ENCODE data around the gene IGSF9B.

- no peak for TF ChIP-seq CTCF (IDR thresholded peaks at IDR 0.05)
- TF ChIP-seq POLR2A (IDR thresholded peaks at IDR 0.05), result no peak
Measured at GRCh38 chr11:133967599-133968238, 11.0 kb upstream of the IGSF9B start.

All from heart left ventricle (tissue), 13 donors.